Measurements from ENCODE around the gene ADGRD1.

The ADGRD1 gene

DNA sequence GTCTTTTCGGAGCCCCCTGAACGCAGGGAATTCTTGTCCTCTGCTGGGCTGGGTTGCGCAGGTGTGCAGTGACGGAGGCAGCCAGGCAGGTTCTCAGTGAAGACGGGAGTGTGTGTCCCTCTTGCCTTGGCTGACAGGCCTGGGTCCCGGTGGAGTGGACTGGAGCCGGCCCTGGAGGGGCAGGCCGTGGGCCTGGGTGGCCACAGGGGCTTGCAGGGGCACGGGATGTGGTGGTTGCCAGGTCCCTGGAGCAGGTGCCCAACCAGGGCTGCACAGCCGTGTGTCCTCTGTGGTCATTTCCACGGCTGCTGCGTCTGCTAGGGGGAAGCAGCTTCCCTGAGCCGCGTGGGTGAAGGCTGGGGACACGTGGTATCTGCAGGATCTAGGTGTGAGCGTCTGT lies 79.8 kb downstream of the ADGRD1 start:
- TF ChIP-seq EZH2phosphoT487 (IDR thresholded peaks at IDR 0.05; ENCODE audit: borderline replicate concordance, low read length), result no peak
- TF ChIP-seq, protein P1, sequence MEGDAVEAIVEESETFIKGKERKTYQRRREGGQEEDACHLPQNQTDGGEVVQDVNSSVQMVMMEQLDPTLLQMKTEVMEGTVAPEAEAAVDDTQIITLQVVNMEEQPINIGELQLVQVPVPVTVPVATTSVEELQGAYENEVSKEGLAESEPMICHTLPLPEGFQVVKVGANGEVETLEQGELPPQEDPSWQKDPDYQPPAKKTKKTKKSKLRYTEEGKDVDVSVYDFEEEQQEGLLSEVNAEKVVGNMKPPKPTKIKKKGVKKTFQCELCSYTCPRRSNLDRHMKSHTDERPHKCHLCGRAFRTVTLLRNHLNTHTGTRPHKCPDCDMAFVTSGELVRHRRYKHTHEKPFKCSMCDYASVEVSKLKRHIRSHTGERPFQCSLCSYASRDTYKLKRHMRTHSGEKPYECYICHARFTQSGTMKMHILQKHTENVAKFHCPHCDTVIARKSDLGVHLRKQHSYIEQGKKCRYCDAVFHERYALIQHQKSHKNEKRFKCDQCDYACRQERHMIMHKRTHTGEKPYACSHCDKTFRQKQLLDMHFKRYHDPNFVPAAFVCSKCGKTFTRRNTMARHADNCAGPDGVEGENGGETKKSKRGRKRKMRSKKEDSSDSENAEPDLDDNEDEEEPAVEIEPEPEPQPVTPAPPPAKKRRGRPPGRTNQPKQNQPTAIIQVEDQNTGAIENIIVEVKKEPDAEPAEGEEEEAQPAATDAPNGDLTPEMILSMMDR (IDR thresholded peaks at IDR 0.05; ENCODE audit: low read depth, low read length, poor library complexity, severe bottlenecking), result no peak
- H4K20me1 ChIP-seq (ENCODE audit: control insufficient read depth, insufficient read depth, low read depth, low read length), result no peaks in the 10 kb centered on the region
- no peaks in the 10 kb centered on the region for H3K9me2 ChIP-seq (replicated peaks; ENCODE audit: control insufficient read depth, low read length)
- H3K36me3 ChIP-seq (ENCODE audit: control insufficient read depth, low read length), result no peaks in the 10 kb centered on the region
- no peak overlapping the region for H3K4me3 ChIP-seq (ENCODE audit: low read length)
- no peaks in the 10 kb centered on the region for H3K79me2 ChIP-seq (ENCODE audit: control insufficient read depth, low read length)
- H3K27me3 ChIP-seq (ENCODE audit: control insufficient read depth, low read length), result no peaks in the 10 kb centered on the region
- no peak overlapping the region for H3K27ac ChIP-seq (ENCODE audit: low read depth, low read length)
- H3K9me3 ChIP-seq (ENCODE audit: control insufficient read depth, insufficient read depth, low read length), result no peaks in the 10 kb centered on the region
- no peak overlapping the region for H3K4me2 ChIP-seq (ENCODE audit: low read length)
- H3F3A ChIP-seq (ENCODE audit: control insufficient read depth, insufficient read depth), result no peaks in the 10 kb centered on the region
- H3K4me1 ChIP-seq (ENCODE audit: control insufficient read depth, low read length), result no peaks in the 10 kb centered on the region

DNA sequence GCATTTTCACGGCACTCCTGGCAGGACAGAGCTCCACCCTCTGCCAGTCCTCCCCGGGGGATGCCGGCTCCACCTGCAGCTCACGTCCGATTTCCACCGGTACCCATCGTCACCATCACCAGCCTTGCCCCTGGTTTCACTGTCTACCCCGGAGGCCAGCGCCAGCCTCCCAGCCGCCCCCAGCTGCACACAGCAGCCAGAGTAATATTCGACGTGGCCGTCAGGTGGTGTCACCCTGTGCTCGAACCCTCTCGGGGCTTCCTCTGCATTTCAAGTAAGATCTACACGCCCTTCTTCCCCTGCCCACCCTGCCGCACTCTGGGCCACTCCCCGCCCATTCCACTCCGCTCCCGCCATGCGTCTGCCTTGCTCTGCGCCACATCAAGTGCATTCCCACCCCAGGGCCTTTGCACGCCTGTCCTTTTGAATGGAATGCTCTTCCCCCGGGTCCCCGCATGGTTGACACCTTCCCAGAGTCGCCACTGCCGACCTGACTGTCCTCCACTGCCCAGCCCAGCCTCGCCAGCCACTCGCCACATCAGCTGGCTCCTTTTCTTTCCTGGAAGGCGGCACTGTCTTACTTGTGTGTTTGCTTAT lies 80.3 kb downstream of the ADGRD1 start:
- Histone ChIP-seq H3K4me2 (ENCODE audit: low read length) (no peak overlapping the region), H3K9me3 (ENCODE audit: control insufficient read depth, insufficient read depth, low read length) (no peaks in the 10 kb centered on the region), H3K79me2 (ENCODE audit: control insufficient read depth, low read length) (no peaks in the 10 kb centered on the region), H3K27me3 (ENCODE audit: control insufficient read depth, low read length) (no peaks in the 10 kb centered on the region), H4K20me1 (ENCODE audit: control insufficient read depth, insufficient read depth, low read depth, low read length) (no peaks in the 10 kb centered on the region), H3K9me2 (replicated peaks; ENCODE audit: control insufficient read depth, low read length) (no peaks in the 10 kb centered on the region), H3K4me1 (ENCODE audit: control insufficient read depth, low read length) (no peaks in the 10 kb centered on the region), H3K4me3 (ENCODE audit: low read length) (no peak overlapping the region), H3F3A (ENCODE audit: control insufficient read depth, insufficient read depth) (no peaks in the 10 kb centered on the region), H3K36me3 (ENCODE audit: control insufficient read depth, low read length) (no peaks in the 10 kb centered on the region), H3K27ac (ENCODE audit: low read depth, low read length) (no peak overlapping the region)
- TF ChIP-seq EZH2phosphoT487 (IDR thresholded peaks at IDR 0.05; ENCODE audit: borderline replicate concordance, low read length), result no peak
- TF ChIP-seq, protein P1 (IDR thresholded peaks at IDR 0.05; ENCODE audit: low read depth, low read length, poor library complexity, severe bottlenecking), result no peak

DNA sequence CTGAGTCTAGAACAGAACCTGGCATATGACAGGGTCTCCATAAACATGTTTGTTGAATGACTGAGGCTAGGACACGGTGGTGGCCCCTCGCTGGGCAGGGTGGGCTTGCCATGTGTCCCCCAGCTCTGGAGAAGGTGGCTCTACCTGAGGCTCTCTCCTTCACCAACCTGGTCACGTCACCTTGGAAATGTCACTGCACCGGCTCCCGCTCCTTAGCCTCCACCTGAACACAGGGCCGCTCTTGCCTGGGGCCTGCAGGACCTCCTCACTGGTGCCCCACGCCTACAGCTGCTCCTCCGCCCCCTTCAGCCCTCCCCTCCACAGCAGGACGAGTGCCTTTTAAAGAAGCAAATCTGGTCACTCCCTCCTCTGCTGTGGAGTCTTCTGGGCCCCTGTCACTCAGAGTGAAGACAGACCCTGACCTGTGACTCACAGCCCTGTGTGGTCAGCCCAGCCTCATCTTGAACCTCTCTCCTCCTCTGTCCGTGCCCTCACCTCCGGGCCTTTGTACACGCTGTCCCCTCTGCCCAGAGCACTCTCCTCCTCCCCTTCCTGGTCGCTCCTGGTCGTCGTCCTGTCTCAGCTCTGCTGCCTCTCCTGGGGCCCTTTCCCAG lies 81.0 kb downstream of the ADGRD1 start:
- no peak overlapping the region for H3K4me2 ChIP-seq (ENCODE audit: low read length)
- no peaks in the 10 kb centered on the region for H3K36me3 ChIP-seq (ENCODE audit: control insufficient read depth, low read length)
- no peaks in the 10 kb centered on the region for H3K4me1 ChIP-seq (ENCODE audit: control insufficient read depth, low read length)
- H3K4me3 ChIP-seq (ENCODE audit: low read length), result no peak overlapping the region
- H3K27ac ChIP-seq (ENCODE audit: low read depth, low read length), result no peak overlapping the region
- no peaks in the 10 kb centered on the region for H3K9me3 ChIP-seq (ENCODE audit: control insufficient read depth, insufficient read depth, low read length)
- no peaks in the 10 kb centered on the region for H3K9me2 ChIP-seq (replicated peaks; ENCODE audit: control insufficient read depth, low read length)
- TF ChIP-seq, protein P1 (IDR thresholded peaks at IDR 0.05; ENCODE audit: low read depth, low read length, poor library complexity, severe bottlenecking), result no peak
- TF ChIP-seq EZH2phosphoT487 (IDR thresholded peaks at IDR 0.05; ENCODE audit: borderline replicate concordance, low read length), result no peak
- H3K79me2 ChIP-seq (ENCODE audit: control insufficient read depth, low read length), result no peaks in the 10 kb centered on the region
- no peaks in the 10 kb centered on the region for H4K20me1 ChIP-seq (ENCODE audit: control insufficient read depth, insufficient read depth, low read depth, low read length)
- H3F3A ChIP-seq (ENCODE audit: control insufficient read depth, insufficient read depth), result no peaks in the 10 kb centered on the region
- no peaks in the 10 kb centered on the region for H3K27me3 ChIP-seq (ENCODE audit: control insufficient read depth, low read length)
